A549 treated with ZK216348 at 1 μM for 4 hours (cell line): ENCODE results near the gene ZNF425. TPM values are rescaled to one million over a fixed set of nuclear protein-coding genes. Genes with fewer than 3 reads are reported as not detected.

Source experiments
- total RNA-seq: library from RNA; stranded (reverse); fragments of 200-300 nt; extraction: Qiagen RNA extraction; gene quantifications from 5 replicates; pipeline ENCODE4 v1.2.3, GENCODE V29; 2022; ENCODE audit warnings: low read depth

The ZNF425 gene, protein sequence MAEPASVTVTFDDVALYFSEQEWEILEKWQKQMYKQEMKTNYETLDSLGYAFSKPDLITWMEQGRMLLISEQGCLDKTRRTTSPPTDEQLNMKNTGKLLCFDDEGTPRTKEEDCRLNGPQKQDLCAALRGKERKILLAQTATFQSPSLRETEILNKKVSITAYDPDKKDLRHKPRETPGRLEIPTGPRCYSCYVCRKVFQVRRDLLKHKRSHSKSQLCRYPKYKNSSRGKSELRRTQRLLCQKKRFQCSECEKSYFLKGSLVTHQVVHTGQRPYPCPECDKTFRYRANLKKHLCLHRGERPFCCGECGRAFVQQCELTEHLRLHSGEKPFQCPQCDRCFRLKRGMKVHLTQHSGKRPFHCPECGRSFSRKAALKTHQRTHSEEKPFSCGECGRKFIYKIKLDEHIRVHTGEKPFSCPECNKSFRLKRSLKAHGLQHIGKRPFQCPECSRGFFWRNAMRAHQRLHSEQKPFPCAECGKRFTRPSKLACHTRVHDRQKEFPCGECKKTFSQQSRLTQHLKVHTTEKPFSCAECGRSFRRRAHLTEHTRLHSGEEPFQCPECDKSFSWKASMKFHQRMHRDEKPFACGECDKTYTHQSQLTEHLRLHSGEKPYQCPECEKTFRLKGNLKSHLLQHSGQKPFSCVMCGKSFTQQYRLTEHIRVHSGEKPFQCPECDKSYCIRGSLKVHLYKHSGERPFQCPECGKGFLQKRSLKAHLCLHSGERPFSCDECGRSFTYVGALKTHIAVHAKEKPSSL
- total RNA-seq: 1.3 to 1.9 TPM (median 1.5 TPM) in 5 replicates

GRCh38 chr7:149125863-149126661 is at the start of gene ZNF425:
TSS of gene ZNF425 (minus strand) at chr7:149126324. CDS start at chr7:149126213, 111 bp downstream.

GRCh38 chr7:149147072-149147751 is 21.1 kb upstream of the ZNF425 start, which contains the start of gene ZNF398:
TSS of gene ZNF398 (plus strand) at chr7:149147453. CDS start at chr7:149147743, 290 bp downstream.

DNA sequence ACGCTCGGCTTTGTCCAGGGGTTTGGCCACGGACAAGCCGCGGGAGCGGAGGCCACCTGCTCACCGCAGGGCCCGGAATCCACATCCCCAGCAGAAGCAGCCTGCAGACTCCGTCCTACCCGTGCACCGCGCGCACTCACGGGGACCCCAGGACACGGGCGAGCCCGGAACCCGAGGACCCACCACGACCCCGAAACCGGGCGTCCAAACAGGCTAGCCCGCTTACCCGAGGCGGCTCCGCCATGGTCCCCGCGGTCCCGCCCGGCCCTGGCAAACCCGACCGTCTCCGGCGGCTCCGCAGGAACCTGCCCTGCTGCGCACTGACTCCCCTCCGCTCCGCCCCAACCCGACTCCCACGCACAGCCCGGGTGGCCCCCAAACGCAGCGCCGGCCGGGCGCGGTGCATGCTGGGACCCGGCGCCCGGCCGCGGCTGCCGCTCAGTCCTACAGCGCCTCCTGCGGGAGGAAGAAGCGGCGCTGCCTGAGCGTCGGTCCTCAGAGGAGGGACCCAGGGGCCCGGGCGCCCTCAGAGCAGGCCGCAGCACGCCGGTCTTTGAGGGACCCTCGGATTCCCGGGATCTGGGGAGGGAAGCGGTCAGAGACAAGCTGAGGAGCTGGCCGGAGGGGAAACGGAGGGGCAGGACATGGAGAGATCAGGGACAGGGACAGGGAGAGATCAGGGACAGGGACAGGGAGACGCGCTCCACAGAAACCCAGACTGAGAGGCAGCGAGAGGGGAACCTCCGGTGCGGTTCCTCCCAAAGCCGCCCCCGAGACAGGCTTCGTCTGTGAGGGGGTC is 35.5 kb downstream of the ZNF425 start, which contains the start of gene ZNF786:
Gene ZNF786, minus strand, starts transcription at position 322 of the 799 bp plus-strand sequence. Its CDS starts 78 bp downstream, at position 244.

Other genes starting within 250 kb of the ZNF425 start
- 20.8 to 24.5 TPM (median 23.4 TPM) in 5 replicates for gene EZH2, start 242.0 kb downstream of the ZNF425 start, total RNA-seq
- 171 to 184 TPM (median 176 TPM) in 5 replicates for gene PDIA4, start 97.8 kb downstream of the ZNF425 start, total RNA-seq
- 5.3 to 7.0 TPM (median 6.4 TPM) in 5 replicates for gene ZNF786, start 35.6 kb downstream of the ZNF425 start, total RNA-seq
- gene ZNF398, start 21.1 kb upstream of the ZNF425 start, total RNA-seq: 8.5 to 10.6 TPM (median 9.9 TPM) in 5 replicates
- gene ZNF282, start 69.2 kb upstream of the ZNF425 start, total RNA-seq: 15.0 to 25.3 TPM (median 23.6 TPM) in 5 replicates
- gene ZNF212, start 113.3 kb upstream of the ZNF425 start, total RNA-seq: 8.7 to 11.7 TPM (median 11.1 TPM) in 5 replicates
- 4.0 to 7.6 TPM (median 6.8 TPM) in 5 replicates for gene ZNF783, start 135.9 kb upstream of the ZNF425 start, total RNA-seq